HEK293T (cell line): ENCODE results near the gene INTS3.

Source experiments
- CTCF ChIA-PET: fragments of 350-600 bp; formaldehyde crosslinking; extraction: SDS; loops from one replicate; lab custom pipeline; 2021; ENCODE audit warnings: antibody characterized with exemption, inconsistent platforms; lab: Yijun Ruan, JAX
- POLR2A ChIA-PET: fragments of 350-600 bp; formaldehyde crosslinking; extraction: SDS; loops from one replicate; lab custom pipeline; 2020; ENCODE audit warnings: antibody characterized with exemption, inconsistent platforms; lab: Yijun Ruan, JAX
- DNase-seq: peaks from one replicate; pipeline ENCODE4 v3.0.0; 2012; ENCODE audit warnings: mixed read lengths; ENCODE audit errors: extremely low spot score
- ARNT ChIP-seq: fragments of 450-650 bp; IDR thresholded peaks from 2 replicates; pipeline ENCODE4 v1.6.1; 2017; ENCODE audit warnings: mild to moderate bottlenecking
- BHLHE40 ChIP-seq: fragments of 450-650 bp; IDR thresholded peaks from 2 replicates; pipeline ENCODE4 v1.6.1; 2016; ENCODE audit warnings: mild to moderate bottlenecking, moderate library complexity, borderline replicate concordance
- CTBP1 ChIP-seq: fragments of 450-650 bp; IDR thresholded peaks from 2 replicates; pipeline ENCODE4 v1.6.1; 2016; ENCODE audit warnings: borderline replicate concordance
- ELF4 ChIP-seq: fragments of 450-650 bp; IDR thresholded peaks from 2 replicates; pipeline ENCODE4 v1.6.1; 2017; ENCODE audit warnings: antibody characterized with exemption
- FOXA1 ChIP-seq: fragments of 450-650 bp; IDR thresholded peaks from 2 replicates; pipeline ENCODE4 v1.6.1; 2016; ENCODE audit warnings: mild to moderate bottlenecking
- FOXK2 ChIP-seq: fragments of 450-650 bp; IDR thresholded peaks from 2 replicates; pipeline ENCODE4 v1.6.1; 2016; ENCODE audit warnings: mild to moderate bottlenecking
- FOXM1 ChIP-seq: fragments of 450-650 bp; IDR thresholded peaks from 2 replicates; pipeline ENCODE4 v1.6.1; 2017; ENCODE audit warnings: mild to moderate bottlenecking, borderline replicate concordance
- HDGF ChIP-seq: fragments of 450-650 bp; IDR thresholded peaks from 2 replicates; pipeline ENCODE4 v1.6.1; 2017; ENCODE audit warnings: antibody characterized with exemption, borderline replicate concordance
- L3MBTL2 ChIP-seq: fragments of 450-650 bp; conservative IDR thresholded peaks from 2 replicates; pipeline ENCODE4 v1.6.1; 2016; ENCODE audit warnings: mild to moderate bottlenecking
- LEF1 ChIP-seq: fragments of 450-650 bp; IDR thresholded peaks from 2 replicates; pipeline ENCODE4 v1.6.1; 2017; ENCODE audit warnings: mild to moderate bottlenecking, borderline replicate concordance
- NFRKB ChIP-seq: fragments of 450-650 bp; IDR thresholded peaks from 2 replicates; pipeline ENCODE4 v1.6.1; 2016; ENCODE audit warnings: mild to moderate bottlenecking, moderate library complexity
- PKNOX1 ChIP-seq: fragments of 450-650 bp; IDR thresholded peaks from 2 replicates; pipeline ENCODE4 v1.6.1; 2016
- SP1 ChIP-seq: fragments of 450-650 bp; IDR thresholded peaks from 2 replicates; pipeline ENCODE4 v1.6.1; 2017
- SUZ12 ChIP-seq: fragments of 450-650 bp; IDR thresholded peaks from 2 replicates; pipeline ENCODE4 v1.6.1; 2016; ENCODE audit warnings: mild to moderate bottlenecking
- TARDBP ChIP-seq: fragments of 450-650 bp; IDR thresholded peaks from 2 replicates; pipeline ENCODE4 v1.6.1; 2016
- ZNF384 ChIP-seq: fragments of 450-650 bp; IDR thresholded peaks from 2 replicates; pipeline ENCODE4 v1.6.1; 2016

The INTS3 gene

GRCh38 chr1:153801786-153802697 is 74.2 kb downstream of the INTS3 start:
- no peak for DNase-seq
- TF ChIP-seq FOXA1: no peak
- no peak for TF ChIP-seq PKNOX1
- TF ChIP-seq ELF4: no peak
- TF ChIP-seq BHLHE40: no peak
- no peak for TF ChIP-seq SUZ12
- TF ChIP-seq CTBP1: no peak
- no peak for TF ChIP-seq ZNF384
- no peak for TF ChIP-seq TARDBP
- no peak for TF ChIP-seq FOXM1
- TF ChIP-seq NFRKB: no peak
- TF ChIP-seq FOXK2: no peak
- no peak for TF ChIP-seq SP1
- TF ChIP-seq HDGF: no peak
- no peak for TF ChIP-seq ARNT
- no peak for TF ChIP-seq L3MBTL2
- ChIA-PET POLR2A (interaction anchor here (1.3 to 2.1 kb wide), 3 partner anchors 18 to 189 kb away, joined by 4 to 7 read pairs (median 6); partner anchors contain the start of genes RAB13 and RPS27), CTCF (interaction anchor here (1.8 kb wide), 1 partner anchor 184 kb away, joined by 9 read pairs; the partner anchor contains the start of gene RAB13)

- ChIA-PET POLR2A (interaction anchor here (0.6 to 2.1 kb wide), 3 partner anchors 20 to 287 kb away, joined by 3 to 6 read pairs (median 3); partner anchors contain the start of gene JTB), CTCF (no interaction called here)
- DNase-seq: no peak
- TF ChIP-seq L3MBTL2 (no peak), CTBP1 (no peak), TARDBP (no peak), LEF1 (no peak), BHLHE40 (no peak), FOXA1 (no peak), ARNT (no peak), HDGF (no peak), ZNF384 (no peak), FOXM1 (no peak), SUZ12 (no peak)
Observed at GRCh38 chr1:153803470-153804056, 75.7 kb downstream of the INTS3 start.

- POLR2A ChIA-PET: interaction anchor here (0.9 to 2.1 kb wide), 3 partner anchors 20 to 186 kb away, joined by 3 to 6 read pairs (median 4); partner anchors contain the start of gene JTB
- DNase-seq: no peak
Observed at GRCh38 chr1:153804112-153804511, 76.3 kb downstream of the INTS3 start.

GRCh38 chr1:153805042-153805745 is 77.3 kb downstream of the INTS3 start:
- TF ChIP-seq FOXM1 (no peak), NFRKB (no peak), L3MBTL2 (no peak), CTBP1 (no peak), ARNT (no peak), TARDBP (no peak), FOXK2 (no peak), SP1 (no peak), ZNF384 (no peak), BHLHE40 (no peak), HDGF (no peak), SUZ12 (no peak)
- no peak for DNase-seq
- CTCF ChIA-PET: interaction anchor here (0.5 to 1.5 kb wide), 3 partner anchors 9 to 182 kb away, joined by 3 to 4 read pairs (median 3); partner anchors contain the start of gene RAB13
- POLR2A ChIA-PET: interaction anchor here (0.9 to 1.1 kb wide), 2 partner anchors 162 to 185 kb away, joined by 4 read pairs; no protein-coding TSS in a partner anchor

More at GRCh38 chr1:153804112-153804511, 76.3 kb downstream of the INTS3 start:
- TF ChIP-seq BHLHE40 (no peak), CTBP1 (no peak), LEF1 (no peak), NFRKB (no peak), PKNOX1 (no peak), L3MBTL2 (no peak), ZNF384 (no peak), HDGF (no peak), SP1 (no peak), FOXK2 (no peak), FOXM1 (no peak), SUZ12 (no peak)
- CTCF ChIA-PET: no interaction called here

GRCh38 chr1:153805886-153806719 is 78.3 kb downstream of the INTS3 start:
- ChIA-PET POLR2A (no interaction called here), CTCF (interaction anchor here (0.5 to 1.5 kb wide), 5 partner anchors 9 to 181 kb away, joined by 3 to 4 read pairs (median 3); partner anchors contain the start of genes JTB, RAB13 and SLC27A3)
- DNase-seq: no peak
- TF ChIP-seq SUZ12 (no peak), SP1 (no peak), FOXM1 (no peak), FOXA1 (no peak), ZNF384 (no peak), L3MBTL2 (no peak), TARDBP (no peak), PKNOX1 (no peak), NFRKB (no peak), LEF1 (no peak), ELF4 (no peak), CTBP1 (no peak), ARNT (no peak), HDGF (no peak)
